KBM-7 (cell line): Measurements from ENCODE around the gene SCAF11.
A peak's percentile ranks its signal among the peaks of the same experiment; 100 is the strongest.

Experiments used
- DNase-seq: peaks from one replicate; pipeline ENCODE4 v3.0.0-alpha.2; 2015
- in situ Hi-C: fragments of 300-500 bp; cut with MboI; formaldehyde crosslinking; loops from 2 replicates; pipeline ENCODE4 v1.14.3; 2020; ENCODE audit warnings: low sequenced_read_pairs, low pct_unique_long_range_greater_than_20kb, mixed read lengths

SCAF11 gene

DNA sequence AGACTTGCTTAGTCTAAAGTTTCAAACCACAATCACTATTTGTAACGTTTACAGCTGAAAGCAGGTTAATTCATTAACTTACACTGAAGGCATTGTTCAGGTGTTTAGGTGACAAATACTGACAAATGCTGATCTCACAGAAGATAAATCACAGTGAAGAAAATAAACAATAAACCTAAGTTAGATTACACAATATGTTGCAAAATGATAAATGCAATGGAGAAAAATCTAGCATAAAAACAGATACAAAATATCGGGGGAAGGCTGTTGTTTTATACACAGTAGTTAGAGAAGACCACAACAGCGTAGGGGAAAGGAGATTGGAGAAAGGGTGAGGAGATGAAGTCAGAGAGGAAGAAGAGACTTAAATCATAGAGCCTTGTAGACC lies 3.0 kb downstream of the SCAF11 start:
- in situ Hi-C loops: no loop called here
- DNase-seq: no peak

DNA sequence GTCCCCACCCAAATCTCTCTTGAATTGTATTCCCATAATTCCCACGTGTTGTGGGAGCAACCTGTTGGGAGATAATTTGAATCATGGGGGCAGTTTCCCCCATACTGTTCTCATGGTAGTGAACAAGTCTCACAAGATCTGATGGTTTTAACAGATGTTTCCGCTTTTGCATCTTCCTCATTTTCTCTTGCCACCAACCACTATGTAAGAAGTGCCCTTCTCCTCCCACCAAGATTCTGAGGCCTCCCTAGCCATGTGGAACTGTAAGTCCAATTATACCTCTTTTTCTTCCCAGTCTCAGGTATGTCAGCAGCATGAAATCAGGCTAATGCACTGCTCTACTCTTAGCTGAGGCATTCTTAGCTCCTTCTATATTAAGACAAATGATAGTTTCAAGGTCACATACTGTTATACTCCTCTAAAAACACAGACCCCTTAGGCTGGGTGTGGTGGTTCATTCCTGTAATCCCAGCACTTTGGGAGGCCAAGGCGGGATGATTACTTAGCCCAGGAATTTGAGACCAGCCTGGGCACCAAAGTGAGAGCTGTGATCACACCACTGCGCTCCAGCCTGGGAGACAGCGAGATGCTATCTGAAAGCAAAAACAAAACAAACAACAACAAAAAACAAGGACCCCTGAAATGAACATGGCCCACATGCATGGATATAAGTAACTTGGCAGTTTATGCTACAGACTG lies 3.6 kb downstream of the SCAF11 start:
- DNase-seq: peak; percentile 96
- in situ Hi-C loops: no loop called here

- no peak for DNase-seq
- in situ Hi-C loops: no loop called here
These were observed 9.1 kb downstream of the SCAF11 start for GRCh38 chr12:45981075-45981837.

DNA sequence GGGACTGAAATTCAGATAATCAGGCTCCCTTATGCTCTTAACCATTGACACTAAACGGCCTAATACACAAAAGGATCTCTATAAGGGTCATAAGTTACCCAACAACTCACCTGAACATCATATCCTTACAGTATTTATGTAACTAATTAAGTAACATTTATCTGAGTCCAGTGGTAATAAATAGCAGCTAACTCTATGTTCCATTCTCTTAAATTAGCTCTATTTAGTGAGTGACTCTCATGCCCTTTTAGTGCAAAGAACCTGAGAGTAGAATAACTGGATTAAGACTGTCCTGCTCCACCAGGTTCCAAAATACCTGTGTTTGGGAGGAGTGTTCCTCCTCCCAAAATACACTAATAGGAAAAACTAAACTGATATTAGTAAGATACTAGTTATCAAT lies 9.8 kb downstream of the SCAF11 start:
- in situ Hi-C loops: no loop called here
- DNase-seq: no peak

DNA sequence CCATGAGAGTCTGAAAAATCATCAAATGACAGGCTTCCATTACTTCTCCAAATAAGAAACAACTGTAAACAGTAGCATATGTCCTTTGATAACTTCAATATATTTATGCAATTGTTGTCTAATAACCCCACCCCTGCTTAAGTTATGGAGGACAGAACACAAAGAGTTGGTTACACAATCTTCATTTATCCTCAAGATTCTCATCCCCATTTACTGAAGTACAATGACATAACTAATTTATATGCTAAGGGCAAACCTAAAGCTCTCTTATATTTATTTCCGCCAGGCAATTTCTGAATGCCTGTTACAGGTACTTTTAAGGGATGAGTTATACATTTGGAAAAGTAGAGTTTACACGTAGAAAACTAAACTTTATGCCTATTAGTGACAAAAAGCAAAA lies 12.3 kb downstream of the SCAF11 start:
- in situ Hi-C loops: no loop called here
- DNase-seq: no peak

DNA sequence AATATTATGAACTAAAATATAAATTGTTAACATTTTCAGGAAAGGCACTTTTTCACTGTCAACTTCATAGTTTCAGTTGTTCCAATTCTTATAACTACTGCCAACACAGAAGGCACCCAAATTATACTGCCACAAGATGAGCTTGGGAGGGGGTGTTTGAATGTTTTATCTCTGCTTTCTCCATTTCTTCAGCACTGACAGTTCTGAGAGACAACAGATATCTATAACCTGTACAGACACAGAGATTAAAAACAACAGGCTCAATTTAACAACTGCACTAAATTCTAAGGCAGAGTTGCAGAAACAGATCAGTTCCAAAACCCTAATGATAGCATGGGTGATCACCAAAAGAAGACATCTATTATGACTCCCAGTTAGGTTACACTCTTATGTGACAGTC lies 12.8 kb downstream of the SCAF11 start:
- DNase-seq: no peak
- in situ Hi-C loops: no loop called here

DNA sequence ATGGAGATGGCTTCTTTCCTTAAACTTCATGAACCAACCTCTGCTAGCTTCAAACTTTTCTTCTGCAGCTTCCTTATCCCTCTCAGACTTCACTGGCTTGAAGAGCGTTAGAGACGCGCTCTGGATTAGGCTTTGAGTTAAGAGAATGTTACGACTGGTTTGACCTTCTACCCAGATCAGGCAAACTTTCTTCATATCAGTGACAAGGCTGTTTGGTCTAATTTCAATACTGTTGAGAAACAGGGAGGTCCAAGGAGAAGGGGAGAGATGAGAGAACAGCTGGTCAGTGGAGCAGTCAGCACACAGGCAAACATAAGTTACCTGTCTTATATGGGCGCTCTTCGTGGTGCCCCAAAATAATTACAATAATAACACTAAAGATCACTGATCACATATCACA lies 14.9 kb downstream of the SCAF11 start:
- in situ Hi-C loops: no loop called here
- DNase-seq: no peak

DNA sequence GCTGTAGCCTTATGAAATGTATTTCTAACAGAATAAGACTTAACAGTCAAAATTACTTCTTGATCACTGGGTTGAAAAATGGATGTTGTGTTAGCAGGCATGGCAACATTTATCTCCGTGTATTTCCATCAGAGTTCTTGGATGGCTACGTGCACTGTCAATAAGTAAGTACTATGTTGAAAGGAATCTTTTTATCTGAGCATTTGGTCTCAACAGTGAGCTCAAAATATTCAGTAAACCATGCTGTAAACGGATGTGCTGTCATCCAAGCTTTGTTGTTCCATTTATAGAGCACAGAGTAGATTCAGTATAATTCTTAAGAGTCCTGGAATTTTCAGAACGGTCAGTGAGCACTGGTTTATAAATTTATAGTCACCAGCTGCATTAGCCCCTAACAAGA lies 15.5 kb downstream of the SCAF11 start:
- no peak for DNase-seq
- in situ Hi-C loops: no loop called here

- DNase-seq: no peak
- in situ Hi-C loops: no loop called here
These were observed 16.1 kb downstream of the SCAF11 start for GRCh38 chr12:45974171-45974719.

GRCh38 chr12:45973526-45973925 lies 16.8 kb downstream of the SCAF11 start:
- in situ Hi-C loops: no loop called here
- DNase-seq: peak; percentile 43

DNA sequence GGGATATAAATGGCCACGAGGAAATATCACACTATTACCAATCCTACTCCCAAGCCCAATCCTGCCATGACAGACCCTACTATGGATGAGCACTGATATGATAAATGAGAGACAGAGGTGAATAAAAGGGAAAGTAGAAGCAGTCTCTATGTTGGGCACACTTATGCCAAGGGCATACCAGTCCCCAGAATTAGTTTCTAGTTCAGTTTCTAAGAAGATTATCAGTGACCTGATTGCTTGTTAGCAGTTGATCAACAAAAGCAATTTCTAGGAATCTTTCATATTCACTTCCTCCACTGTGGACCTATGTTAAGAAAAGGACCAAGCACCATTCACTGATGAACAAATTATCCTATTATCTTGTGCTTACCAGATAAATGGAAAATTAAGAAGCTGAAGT lies 20.0 kb downstream of the SCAF11 start:
- in situ Hi-C loops: no loop called here

DNA sequence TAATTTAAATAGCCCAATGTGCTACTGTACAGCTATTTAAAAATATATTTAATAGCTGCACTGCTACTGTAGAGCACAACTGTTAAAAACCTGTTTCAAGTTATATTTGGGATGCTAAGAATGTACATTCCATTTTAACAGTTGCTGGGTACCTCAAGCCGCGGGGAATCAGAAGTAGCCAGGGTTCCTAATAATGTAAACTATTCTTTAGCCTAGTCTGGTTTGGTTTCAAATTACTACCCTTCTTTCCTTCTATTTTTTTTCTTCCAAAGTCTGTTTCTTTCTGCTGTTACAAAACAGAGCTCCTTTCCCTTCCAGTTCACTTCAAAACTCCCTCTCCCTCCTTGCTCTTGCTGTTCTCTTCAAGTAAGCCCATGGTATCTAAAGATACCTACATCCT lies 21.3 kb downstream of the SCAF11 start:
- in situ Hi-C loops: no loop called here
- no peak for DNase-seq

More for the DNA sequence above, 20.0 kb downstream of the SCAF11 start:
- no peak for DNase-seq

DNA sequence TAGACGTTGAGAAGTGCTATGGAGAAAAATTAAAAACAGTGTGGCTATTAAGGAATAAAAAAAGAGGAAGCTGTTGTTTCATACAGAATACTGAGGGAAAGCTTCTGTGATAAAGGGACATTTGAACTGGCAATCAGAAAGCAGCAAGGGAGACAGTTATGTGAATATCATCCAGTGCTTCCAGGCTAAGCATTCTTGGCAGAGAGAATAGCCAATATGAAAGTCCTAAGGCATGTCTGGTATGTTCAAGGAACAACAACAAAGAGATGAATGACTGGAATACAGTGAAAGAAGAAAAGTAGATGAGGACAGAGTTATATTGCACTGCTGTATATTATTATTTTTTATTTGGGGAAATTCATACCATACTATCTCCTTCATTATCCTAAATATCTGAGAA lies 23.9 kb downstream of the SCAF11 start:
- in situ Hi-C loops: no loop called here

DNA sequence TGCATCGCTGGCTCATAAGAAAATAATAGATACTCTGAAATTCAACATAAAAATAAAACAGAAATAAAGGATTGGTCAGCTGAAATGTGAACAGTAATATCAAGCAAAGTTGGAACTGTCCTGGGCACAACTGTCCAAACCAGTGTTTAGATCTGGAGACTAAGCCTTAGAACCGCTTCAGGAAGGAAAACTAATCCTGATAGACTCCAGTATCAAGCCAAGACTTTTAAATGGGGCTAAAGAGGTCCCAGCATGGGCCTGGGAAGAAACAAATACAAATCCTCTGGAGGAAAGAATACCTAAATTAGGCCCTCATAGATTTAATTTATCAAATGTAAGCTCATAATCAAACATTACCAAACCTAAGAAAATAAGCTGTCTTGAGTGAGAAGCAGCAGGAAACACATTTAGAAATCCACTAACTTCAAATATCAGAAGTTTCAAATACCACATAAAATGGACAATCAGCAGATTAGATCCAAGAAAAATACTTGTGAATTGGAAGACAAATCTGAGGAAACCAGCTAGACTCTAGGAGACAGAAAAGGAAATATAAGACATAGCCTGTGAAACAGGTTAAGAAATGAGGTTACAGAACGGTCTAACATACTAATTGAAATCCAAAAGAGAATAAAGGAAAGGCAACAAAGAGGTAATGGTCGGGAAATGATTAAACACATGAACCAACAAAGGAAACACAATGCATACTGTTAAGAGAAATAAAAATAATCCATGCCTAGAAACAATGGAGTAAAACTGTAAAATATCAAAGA lies 27.6 kb downstream of the SCAF11 start:
- no peak for DNase-seq
- in situ Hi-C loops: no loop called here

More for the DNA sequence above, 23.9 kb downstream of the SCAF11 start:
- DNase-seq: no peak

GRCh38 chr12:45959728-45960127 lies 30.6 kb downstream of the SCAF11 start:
- no peak for DNase-seq
- in situ Hi-C loops: no loop called here

DNA sequence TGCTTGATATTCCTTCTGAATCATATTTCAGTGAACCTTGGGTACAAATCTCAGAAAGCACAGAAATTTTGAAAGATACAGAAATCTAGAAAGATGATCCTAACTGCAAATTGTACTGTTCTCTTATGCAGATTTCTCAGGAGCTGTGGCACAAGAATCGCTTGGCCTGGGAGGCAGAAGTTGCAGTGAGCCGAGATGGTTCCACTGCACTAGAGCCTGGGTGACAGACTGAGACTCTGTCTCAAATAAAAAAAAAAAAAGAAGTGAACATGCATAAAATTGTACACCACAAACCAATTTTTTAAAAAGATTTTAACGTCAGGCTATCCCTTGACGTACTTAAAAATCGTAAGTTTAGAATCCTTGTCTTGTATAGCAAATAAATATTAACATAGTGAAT lies 31.3 kb downstream of the SCAF11 start:
- DNase-seq: no peak
- in situ Hi-C loops: no loop called here

- DNase-seq: no peak
- in situ Hi-C loops: no loop called here
These were observed 41.8 kb downstream of the SCAF11 start for GRCh38 chr12:45948546-45948945.

DNA sequence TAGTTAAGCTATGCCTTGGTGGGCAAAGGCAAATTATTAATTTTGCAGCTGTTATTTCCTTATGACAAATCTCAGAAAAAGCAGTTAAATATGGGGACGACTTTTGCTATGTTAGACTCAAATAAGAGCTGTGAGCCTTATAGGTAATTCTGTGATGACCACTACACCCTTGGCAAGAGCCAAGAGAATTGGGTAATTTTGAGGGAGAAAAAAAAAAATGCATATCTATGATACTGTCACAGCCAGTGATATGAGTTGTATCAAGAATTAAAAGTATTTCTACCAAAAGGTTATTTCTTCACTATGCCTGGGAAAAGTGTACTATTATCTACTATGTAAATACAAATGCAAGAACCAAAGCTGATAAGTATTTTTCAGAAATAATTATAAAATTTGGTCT lies 43.9 kb downstream of the SCAF11 start:
- no peak for DNase-seq
- in situ Hi-C loops: no loop called here

DNA sequence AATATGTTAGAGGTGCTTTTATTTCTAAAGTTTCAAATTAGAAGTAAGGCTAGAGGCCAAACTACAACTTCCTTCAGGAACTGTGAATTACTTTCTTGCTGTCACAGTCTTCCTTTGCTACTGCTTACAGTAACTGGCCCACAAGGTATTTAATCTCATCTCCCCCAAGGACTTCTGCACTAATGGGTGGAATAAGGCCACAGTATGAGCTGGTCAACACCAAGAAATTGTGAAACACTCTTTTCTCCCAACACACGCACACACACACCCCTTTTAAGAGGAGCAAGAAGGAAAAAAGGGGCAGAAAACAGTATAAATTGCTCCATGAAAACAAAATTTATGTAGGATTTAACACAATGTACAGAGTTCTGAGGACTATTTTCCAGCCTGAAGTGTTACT lies 45.6 kb downstream of the SCAF11 start:
- no peak for DNase-seq
- in situ Hi-C loops: no loop called here

GRCh38 chr12:45939759-45940158 lies 50.6 kb downstream of the SCAF11 start:
- no peak for DNase-seq
- in situ Hi-C loops: no loop called here
